Colonic mucosa (tissue), 4 donors: ENCODE results near the gene BMP7. TPM values are rescaled to one million over a fixed set of nuclear protein-coding genes. Genes with fewer than 3 reads are reported as not detected.

Source experiments
- DNase-seq: peaks from one replicate; pipeline ENCODE4 v3.0.0-alpha.2; 2020
- H3K27ac ChIP-seq: fragments of 200-600 bp; one replicate; pipeline ENCODE4 v1.8.0; 2021
- H3K27me3 ChIP-seq: fragments of 200-600 bp; one replicate; pipeline ENCODE4 v1.8.0; 2021
- H3K36me3 ChIP-seq: fragments of 200-600 bp; one replicate; pipeline ENCODE4 v1.8.0; 2021
- H3K4me1 ChIP-seq: fragments of 200-600 bp; one replicate; pipeline ENCODE4 v1.8.0; 2021; ENCODE audit warnings: mild to moderate bottlenecking
- H3K4me3 ChIP-seq: fragments of 200-600 bp; one replicate; pipeline ENCODE4 v1.8.0; 2021
- H3K9ac ChIP-seq, 2 donors: one replicate each; pipeline ENCODE4 v1.7.0; 2013; ENCODE audit warnings: control low read depth in 2 of 2, low read depth in 2 of 2, low read length in 2 of 2
- H3K9me3 ChIP-seq: fragments of 200-600 bp; one replicate; pipeline ENCODE4 v1.8.0; 2021
- CTCF ChIP-seq: fragments of 200-600 bp; IDR thresholded peaks from one replicate; pipeline ENCODE4 v1.8.0; 2022; ENCODE audit warnings: antibody characterized with exemption, mild to moderate bottlenecking
- intact Hi-C: fragments of 100-400 bp; cut with DNase I; formaldehyde crosslinking; loops from one replicate; pipeline ENCODE4 v1.14.1; 2022
- total RNA-seq, 2 donors: library from RNA; stranded (reverse); fragmentation: NEBNext Ultra II Directional in 1 of 2; extraction: Animal tissue kit (Norgen Biotek cat#: 25700) in 1 of 2; gene quantifications; one replicate each; pipeline ENCODE4 v1.2.1, GENCODE V29; 2021
- donor health status: healthy.
- donor health status: DM: no; HTN: no; CAD: no.
- donor health status: DM: no; HTN: no; CAD: no.

BMP7 gene
- total RNA-seq, 2 donors from 2014 or later = 1.3 to 3.2 TPM

GRCh38 chr20:57137676-57138075, 128.8 kb downstream of the BMP7 start:
- intact Hi-C loops = no loop called here
- H3K4me3 ChIP-seq = no peak overlapping the region
- H3K9me3 ChIP-seq = no peaks in the 10 kb centered on the region
- H3K4me1 ChIP-seq = no peaks in the 10 kb centered on the region
- no peak overlapping the region for H3K9ac ChIP-seq
- H3K27me3 ChIP-seq = no peaks in the 10 kb centered on the region
- DNase-seq = no peak
- H3K27ac ChIP-seq = no peak overlapping the region
- TF ChIP-seq CTCF = no peak
- no peaks in the 10 kb centered on the region for H3K36me3 ChIP-seq

DNA sequence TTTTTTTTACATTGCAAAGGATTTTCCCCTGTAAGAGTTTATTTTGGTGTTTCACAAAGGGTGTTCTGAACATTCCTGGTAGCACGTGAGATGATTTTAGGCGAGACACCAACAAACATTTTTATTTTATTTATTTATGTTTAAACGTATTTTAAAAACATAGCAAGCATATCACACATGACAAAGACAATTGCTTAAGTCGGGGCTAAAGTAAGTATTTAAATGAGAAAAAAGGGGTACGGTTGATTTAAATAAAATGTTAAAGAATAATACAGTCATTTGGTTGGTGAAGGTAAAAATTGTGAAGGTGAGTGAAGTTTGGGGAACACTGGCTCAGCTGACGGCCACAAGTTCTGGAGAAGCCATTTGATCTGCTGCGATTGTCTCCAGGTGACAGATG, 129.7 kb downstream of the BMP7 start:
- no peak overlapping the region for H3K9ac ChIP-seq
- no peak overlapping the region for H3K27ac ChIP-seq
- intact Hi-C loops = no loop called here
- DNase-seq = no peak
- no peak for TF ChIP-seq CTCF
- no peaks in the 10 kb centered on the region for H3K9me3 ChIP-seq
- H3K27me3 ChIP-seq = no peaks in the 10 kb centered on the region
- no peaks in the 10 kb centered on the region for H3K4me1 ChIP-seq
- no peak overlapping the region for H3K4me3 ChIP-seq
- H3K36me3 ChIP-seq = no peaks in the 10 kb centered on the region

DNA sequence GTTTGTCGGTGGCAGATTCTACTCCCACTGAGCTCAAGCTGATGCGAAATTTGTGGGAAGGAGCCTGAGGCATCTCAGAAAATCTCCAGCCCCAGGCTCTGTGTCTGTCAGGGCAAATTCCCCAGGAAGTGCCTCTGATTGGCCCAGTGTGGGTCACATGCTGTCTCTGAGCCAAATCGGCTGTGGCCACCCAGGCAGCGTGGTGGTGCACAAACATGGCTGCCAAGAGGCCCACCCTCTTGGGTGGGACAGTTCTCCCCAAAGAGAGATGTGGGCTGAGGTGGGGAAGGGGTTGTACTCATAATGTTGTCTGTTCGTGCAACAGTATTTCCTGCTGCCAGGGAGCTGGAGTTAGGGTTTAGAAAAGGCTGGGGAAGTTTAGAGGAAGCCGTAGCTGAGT, 130.6 kb downstream of the BMP7 start:
- Histone ChIP-seq H3K27me3 (no peaks in the 10 kb centered on the region), H3K4me3 (no peak overlapping the region), H3K27ac (no peak overlapping the region), H3K9ac (no peak overlapping the region), H3K9me3 (no peaks in the 10 kb centered on the region), H3K36me3 (no peaks in the 10 kb centered on the region), H3K4me1 (no peaks in the 10 kb centered on the region)
- no peak for TF ChIP-seq CTCF
- intact Hi-C loops = no loop called here
- DNase-seq = no peak

DNA sequence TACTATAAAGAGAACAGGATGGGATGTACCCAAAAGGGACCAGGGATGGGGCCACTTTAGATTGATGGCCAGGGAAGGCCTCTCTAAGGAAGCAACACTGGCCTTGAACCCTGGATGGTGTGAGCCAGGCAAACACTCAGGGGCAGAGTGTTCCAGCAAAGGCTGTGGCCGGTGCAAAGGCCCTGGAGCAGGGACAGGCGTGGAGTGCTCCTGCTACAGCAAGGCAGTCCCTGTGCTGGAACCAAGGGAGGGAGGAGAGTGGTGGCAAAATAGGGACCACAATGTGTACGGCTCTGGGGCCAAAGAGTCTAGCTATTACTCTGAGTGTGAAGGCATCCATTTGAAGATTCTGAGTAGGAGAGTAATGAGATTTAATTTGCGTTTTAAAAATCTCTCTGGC, 131.6 kb downstream of the BMP7 start:
- H3K4me3 ChIP-seq = no peak overlapping the region
- H3K4me1 ChIP-seq = no peaks in the 10 kb centered on the region
- no peak overlapping the region for H3K9ac ChIP-seq
- no peak overlapping the region for H3K27ac ChIP-seq
- H3K27me3 ChIP-seq = no peaks in the 10 kb centered on the region
- intact Hi-C loops = no loop called here
- no peaks in the 10 kb centered on the region for H3K36me3 ChIP-seq
- TF ChIP-seq CTCF = no peak
- H3K9me3 ChIP-seq = no peaks in the 10 kb centered on the region
- DNase-seq = no peak

- H3K36me3 ChIP-seq = no peaks in the 10 kb centered on the region
- no peaks in the 10 kb centered on the region for H3K9me3 ChIP-seq
- H3K9ac ChIP-seq = no peak overlapping the region
- intact Hi-C loops = no loop called here
- no peaks in the 10 kb centered on the region for H3K4me1 ChIP-seq
- no peak for DNase-seq
- H3K27me3 ChIP-seq = no peaks in the 10 kb centered on the region
- H3K4me3 ChIP-seq = no peak overlapping the region
- TF ChIP-seq CTCF = no peak
- no peak overlapping the region for H3K27ac ChIP-seq
Measured at GRCh38 chr20:57133926-57134650, 132.4 kb downstream of the BMP7 start.
